Measurements from ENCODE around the gene GPS1.

GRCh38 chr17:82058230-82058854 lies 6.6 kb downstream of the GPS1 start:
- TF ChIP-seq CTCF (IDR thresholded peaks at IDR 0.05) (no peak), POLR2AphosphoS5 (IDR thresholded peaks at IDR 0.05) (no peak), POLR2A (IDR thresholded peaks at IDR 0.05) (no peak), EP300 (IDR thresholded peaks at IDR 0.05) (no peak)
